MCF 10A (cell line): ENCODE measurements around the gene MYO15B. TPM values are rescaled to one million over a fixed set of nuclear protein-coding genes. Genes with fewer than 3 reads are reported as not detected.

Experiments used
- BruUV-seq: library from RNA; stranded (reverse); fragments of 400-500 nt; replicated peaks from 2 replicates; lab custom pipeline; 2021; lab: Mats Ljungman, UMichigan
- CTCF ChIA-PET: fragments of 300-600 bp; sonication (Branson Sonifier 250); formaldehyde crosslinking; extraction: SDS; loops from one replicate; lab custom pipeline; 2021; ENCODE audit warnings: antibody characterized with exemption, inconsistent platforms; lab: Yijun Ruan, JAX
- POLR2A ChIA-PET: fragments of 300-600, 350-650 bp; sonication (Branson Sonifier 250); formaldehyde crosslinking; extraction: SDS; loops from one replicate; lab custom pipeline; 2020; ENCODE audit warnings: antibody characterized with exemption, inconsistent platforms; lab: Yijun Ruan, JAX
- DNase-seq: peaks from one replicate; pipeline ENCODE4 v3.0.0-alpha.2; 2018; ENCODE audit not compliant: unreplicated experiment
- H3K27ac Mint-ChIP-seq: one replicate; pipeline ENCODE4 v1.8.0; 2022; ENCODE audit warnings: mild to moderate bottlenecking, low read depth, mixed read lengths; ENCODE audit not compliant: unreplicated experiment
- H3K27me3 Mint-ChIP-seq: one replicate; pipeline ENCODE4 v1.8.0; 2022; ENCODE audit warnings: mixed read lengths; ENCODE audit not compliant: insufficient read depth, unreplicated experiment
- H3K36me3 Mint-ChIP-seq: one replicate; pipeline ENCODE4 v1.8.0; 2022; ENCODE audit warnings: mild to moderate bottlenecking, moderate library complexity, mixed read lengths; ENCODE audit not compliant: insufficient read depth, unreplicated experiment
- H3K4me1 Mint-ChIP-seq: one replicate; pipeline ENCODE4 v1.8.0; 2022; ENCODE audit warnings: mixed read lengths; ENCODE audit not compliant: insufficient read depth, unreplicated experiment
- H3K4me3 Mint-ChIP-seq: one replicate; pipeline ENCODE4 v1.8.0; 2022; ENCODE audit warnings: mild to moderate bottlenecking, moderate library complexity, mixed read lengths; ENCODE audit not compliant: unreplicated experiment
- H3K9me3 Mint-ChIP-seq: one replicate; pipeline ENCODE4 v1.8.0; 2022; ENCODE audit warnings: mixed read lengths; ENCODE audit not compliant: unreplicated experiment
- intact Hi-C: fragments of 100-400 bp; cut with micrococcal nuclease; formaldehyde crosslinking; loops from 2 replicates; pipeline ENCODE4 v1.14.1; 2022
- total RNA-seq: library from RNA; stranded (reverse); gene quantifications from 2 replicates; pipeline ENCODE4 v1.2.3, GENCODE V29; 2022
- TF ChIP-seq, protein P1 (sequence below): fragments of 200-600 bp; IDR thresholded peaks from one replicate; pipeline ENCODE4 v1.8.0; 2022; ENCODE audit warnings: antibody characterized with exemption, mild to moderate bottlenecking; ENCODE audit not compliant: unreplicated experiment

MYO15B gene
- total RNA-seq, 1 experiment from 2014 or later = 10.9 TPM

DNA sequence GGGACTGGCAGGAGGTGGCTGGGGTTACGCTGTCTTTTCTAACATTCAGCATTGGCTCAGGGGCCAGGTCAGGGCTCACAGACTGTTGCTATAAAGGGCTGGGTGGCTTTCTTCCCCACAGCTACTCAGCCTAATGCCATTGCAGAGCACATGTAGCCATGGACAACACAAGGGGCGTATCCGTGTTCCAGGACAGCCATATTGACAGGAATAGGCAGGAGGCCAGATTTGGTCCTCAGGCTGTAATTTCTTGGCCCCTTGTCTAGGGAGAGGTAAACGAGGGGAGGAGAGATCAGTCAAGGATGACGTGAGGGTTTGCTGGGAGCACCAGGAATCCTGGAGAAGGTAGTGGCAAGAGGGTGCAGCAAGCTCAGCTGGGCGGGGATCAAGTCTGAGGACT is 21.2 kb upstream of the MYO15B start:
- CTCF ChIA-PET = interaction anchor here (1.2 kb wide), 1 partner anchor 67 kb away, joined by 5 read pairs; the partner anchor contains the start of gene SMIM5
- POLR2A ChIA-PET = no interaction called here
- no peak for DNase-seq
- H3K9me3 Mint-ChIP-seq = no peaks in the 10 kb centered on the region
- H3K4me1 Mint-ChIP-seq = no peaks in the 10 kb centered on the region
- peaks cover 6% of the 10 kb centered on the region for H3K36me3 Mint-ChIP-seq
- TF ChIP-seq, protein P1, sequence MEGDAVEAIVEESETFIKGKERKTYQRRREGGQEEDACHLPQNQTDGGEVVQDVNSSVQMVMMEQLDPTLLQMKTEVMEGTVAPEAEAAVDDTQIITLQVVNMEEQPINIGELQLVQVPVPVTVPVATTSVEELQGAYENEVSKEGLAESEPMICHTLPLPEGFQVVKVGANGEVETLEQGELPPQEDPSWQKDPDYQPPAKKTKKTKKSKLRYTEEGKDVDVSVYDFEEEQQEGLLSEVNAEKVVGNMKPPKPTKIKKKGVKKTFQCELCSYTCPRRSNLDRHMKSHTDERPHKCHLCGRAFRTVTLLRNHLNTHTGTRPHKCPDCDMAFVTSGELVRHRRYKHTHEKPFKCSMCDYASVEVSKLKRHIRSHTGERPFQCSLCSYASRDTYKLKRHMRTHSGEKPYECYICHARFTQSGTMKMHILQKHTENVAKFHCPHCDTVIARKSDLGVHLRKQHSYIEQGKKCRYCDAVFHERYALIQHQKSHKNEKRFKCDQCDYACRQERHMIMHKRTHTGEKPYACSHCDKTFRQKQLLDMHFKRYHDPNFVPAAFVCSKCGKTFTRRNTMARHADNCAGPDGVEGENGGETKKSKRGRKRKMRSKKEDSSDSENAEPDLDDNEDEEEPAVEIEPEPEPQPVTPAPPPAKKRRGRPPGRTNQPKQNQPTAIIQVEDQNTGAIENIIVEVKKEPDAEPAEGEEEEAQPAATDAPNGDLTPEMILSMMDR = no peak
- H3K27me3 Mint-ChIP-seq = no peaks in the 10 kb centered on the region
- no peak overlapping the region for H3K4me3 Mint-ChIP-seq
- H3K27ac Mint-ChIP-seq = no peak overlapping the region
- no TSS peak for BruUV-seq
- intact Hi-C loops = no loop called here

DNA sequence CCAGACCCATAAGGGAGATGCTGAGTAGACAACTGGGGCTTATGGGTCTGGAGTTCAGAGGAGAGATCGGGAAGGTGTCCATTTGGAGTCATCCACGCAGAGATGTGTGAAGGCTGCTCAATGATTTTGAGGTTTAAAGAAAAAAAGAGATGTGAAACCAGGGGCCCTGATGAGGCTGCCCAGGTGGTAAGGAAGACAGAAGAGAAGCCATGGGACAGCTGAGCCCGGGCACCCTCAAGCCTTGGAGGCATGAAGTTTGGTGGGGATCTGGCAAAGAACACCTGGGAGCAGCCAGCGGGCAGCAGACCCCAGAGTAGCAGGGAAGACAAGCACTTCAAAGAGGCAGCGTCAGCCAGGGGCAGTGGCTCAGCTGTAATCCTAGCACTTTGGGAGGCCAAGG is 20.8 kb upstream of the MYO15B start:
- CTCF ChIA-PET = interaction anchor here (1.2 kb wide), 1 partner anchor 66 kb away, joined by 5 read pairs; the partner anchor contains the start of gene SMIM5
- no peaks in the 10 kb centered on the region for H3K9me3 Mint-ChIP-seq
- no peak for DNase-seq
- intact Hi-C loops = no loop called here
- no peaks in the 10 kb centered on the region for H3K27me3 Mint-ChIP-seq
- POLR2A ChIA-PET = no interaction called here
- H3K27ac Mint-ChIP-seq = no peak overlapping the region
- no TSS peak for BruUV-seq
- no peak overlapping the region for H3K4me3 Mint-ChIP-seq
- H3K36me3 Mint-ChIP-seq = peaks cover 6% of the 10 kb centered on the region
- TF ChIP-seq, protein P1 = no peak
- no peaks in the 10 kb centered on the region for H3K4me1 Mint-ChIP-seq

GRCh38 chr17:75568412-75569255 is 19.0 kb upstream of the MYO15B start:
- peaks cover 12% of the 10 kb centered on the region for H3K36me3 Mint-ChIP-seq
- ChIA-PET POLR2A (no interaction called here), CTCF (interaction anchor here (0.6 to 0.7 kb wide), 4 partner anchors 28 to 1682 kb away, joined by 3 to 4 read pairs (median 3); no protein-coding TSS in a partner anchor)
- TF ChIP-seq, protein P1 = no peak
- no peak overlapping the region for H3K27ac Mint-ChIP-seq
- H3K27me3 Mint-ChIP-seq = no peaks in the 10 kb centered on the region
- no peak for DNase-seq
- no peaks in the 10 kb centered on the region for H3K9me3 Mint-ChIP-seq
- intact Hi-C loops = no loop called here
- BruUV-seq = no TSS peak
- H3K4me1 Mint-ChIP-seq = no peaks in the 10 kb centered on the region
- no peak overlapping the region for H3K4me3 Mint-ChIP-seq

DNA sequence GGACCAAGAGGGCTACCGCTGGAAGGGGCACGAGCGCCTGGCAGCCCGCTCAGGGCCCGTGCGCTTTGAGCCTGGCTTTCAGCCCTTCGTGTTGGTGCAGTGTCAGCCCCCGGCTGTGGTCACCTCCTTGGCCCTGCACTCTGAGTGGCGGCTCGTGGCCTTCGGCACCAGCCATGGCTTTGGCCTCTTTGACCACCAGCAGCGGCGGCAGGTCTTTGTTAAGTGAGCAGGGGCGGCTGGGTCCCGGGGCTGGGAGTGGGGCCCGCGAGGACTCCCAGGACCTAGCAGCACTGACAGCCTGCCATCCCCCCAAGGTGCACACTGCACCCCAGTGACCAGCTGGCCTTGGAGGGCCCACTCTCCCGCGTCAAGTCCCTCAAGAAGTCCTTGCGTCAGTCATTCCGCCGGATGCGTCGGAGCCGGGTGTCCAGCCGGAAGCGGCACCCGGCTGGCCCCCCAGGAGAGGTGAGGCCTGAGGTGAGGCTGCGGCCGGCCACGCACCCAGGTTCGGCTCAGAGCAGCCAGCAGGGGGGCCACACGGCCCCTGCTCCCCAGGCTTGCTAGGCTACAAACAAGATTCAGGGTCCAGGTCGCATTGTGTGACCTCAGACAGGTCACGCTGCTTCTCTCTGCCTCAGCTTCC is 17.4 kb upstream of the MYO15B start:
- BruUV-seq = no TSS peak
- CTCF ChIA-PET = interaction anchor here (0.8 kb wide), 1 partner anchor 31 kb away, joined by 3 read pairs; no protein-coding TSS in a partner anchor
- DNase-seq = no peak
- Mint-ChIP-seq H3K4me1 (no peaks in the 10 kb centered on the region), H3K4me3 (no peak overlapping the region), H3K27ac (no peak overlapping the region), H3K36me3 (peaks cover 12% of the 10 kb centered on the region), H3K27me3 (no peaks in the 10 kb centered on the region), H3K9me3 (no peaks in the 10 kb centered on the region)
- TF ChIP-seq, protein P1 = no peak
- intact Hi-C loops = no loop called here
- POLR2A ChIA-PET = no interaction called here
